Measurements from ENCODE around the gene SGPP2. TPM values are rescaled to one million over a fixed set of nuclear protein-coding genes. Genes with fewer than 3 reads are reported as not detected.

SGPP2 gene
- polyA plus RNA-seq, 3 donors, result not detected

- H3K4me2 ChIP-seq (replicated peaks; ENCODE audit: extremely low read depth, low read length, poor library complexity, severe bottlenecking), result no peak overlapping the region
- Mint-ChIP-seq H3K4me1 (peaks cover 18% of the 10 kb centered on the region), H3K27me3 (ENCODE audit: low read depth in 3 of 3) (no peaks in the 10 kb centered on the region), H3K36me3 (peaks cover 31 to 39% of the 10 kb centered on the region in 2 donors), H3K27ac (peak overlapping the region in 1 of 7 donors; percentile 2), H3K4me3 (no peak overlapping the region), H3K9me3 (no peaks in the 10 kb centered on the region)
- peaks cover 3% of the 10 kb centered on the region for H3K79me2 ChIP-seq (ENCODE audit: insufficient read depth, low read length)
- H4K20me1 ChIP-seq (ENCODE audit: insufficient read depth, low read length), result no peaks in the 10 kb centered on the region
- H3K27ac ChIP-seq (ENCODE audit: low read depth in 1 of 2, low read length in 2 of 2), result no peak overlapping the region
- H3K36me3 ChIP-seq (replicated peaks in 1 of 2; ENCODE audit: control insufficient read depth in 1 of 2, insufficient read depth in 2 of 2, low read length in 2 of 2), result peaks cover 20 to 60% of the 10 kb centered on the region in 2 donors
- no peak overlapping the region for H3K9ac ChIP-seq (ENCODE audit: insufficient read depth, low read length, poor library complexity, severe bottlenecking)
- no peak overlapping the region for H2AFZ ChIP-seq (ENCODE audit: insufficient read depth, low read depth, low read length, poor library complexity, severe bottlenecking)
- no peak for TF ChIP-seq CTCF (IDR thresholded peaks at IDR 0.05)
- no CpG with 5 or more reads among the region's 4 CpGs for WGBS (ENCODE audit: insufficient coverage)
- peaks cover 4 to 11% of the 10 kb centered on the region in 2 donors for H3K4me1 ChIP-seq (ENCODE audit: control insufficient read depth in 1 of 2, insufficient read depth in 2 of 2, low read length in 2 of 2)
- no peak for DNase-seq
- no peaks in the 10 kb centered on the region for H3K9me3 ChIP-seq (replicated peaks in 1 of 2; ENCODE audit: control insufficient read depth in 1 of 2, insufficient read depth in 1 of 2, low read length in 2 of 2)
- intact Hi-C loops (cut with micrococcal nuclease), result no loop called here
- no peak overlapping the region for H3K4me3 ChIP-seq (replicated peaks in 1 of 3; ENCODE audit: low read depth in 2 of 3, low read length in 3 of 3)
- no peaks in the 10 kb centered on the region for H3K27me3 ChIP-seq (ENCODE audit: control insufficient read depth in 2 of 2, insufficient read depth in 2 of 2, low read length in 2 of 2)
Observed at GRCh38 chr2:222608081-222608480, 183.7 kb downstream of the SGPP2 start.

GRCh38 chr2:222609381-222609780 is 185.0 kb downstream of the SGPP2 start:
- H3K9ac ChIP-seq (ENCODE audit: insufficient read depth, low read length, poor library complexity, severe bottlenecking), result no peak overlapping the region
- H4K20me1 ChIP-seq (ENCODE audit: insufficient read depth, low read length), result no peaks in the 10 kb centered on the region
- no peak overlapping the region for H3K4me2 ChIP-seq (replicated peaks; ENCODE audit: extremely low read depth, low read length, poor library complexity, severe bottlenecking)
- H3K9me3 ChIP-seq (replicated peaks in 1 of 2; ENCODE audit: control insufficient read depth in 1 of 2, insufficient read depth in 1 of 2, low read length in 2 of 2), result no peaks in the 10 kb centered on the region
- H3K27ac ChIP-seq (ENCODE audit: low read depth in 1 of 2, low read length in 2 of 2), result no peak overlapping the region
- Mint-ChIP-seq H3K9me3 (no peaks in the 10 kb centered on the region), H3K4me1 (peaks cover 18% of the 10 kb centered on the region), H3K27ac (no peak overlapping the region), H3K4me3 (no peak overlapping the region), H3K36me3 (peaks cover 30 to 37% of the 10 kb centered on the region in 2 donors), H3K27me3 (ENCODE audit: low read depth in 3 of 3) (no peaks in the 10 kb centered on the region)
- TF ChIP-seq CTCF (IDR thresholded peaks at IDR 0.05), result no peak
- no peaks in the 10 kb centered on the region for H3K27me3 ChIP-seq (ENCODE audit: control insufficient read depth in 2 of 2, insufficient read depth in 2 of 2, low read length in 2 of 2)
- H3K79me2 ChIP-seq (ENCODE audit: insufficient read depth, low read length), result peaks cover 3% of the 10 kb centered on the region
- peaks cover 4 to 11% of the 10 kb centered on the region in 2 donors for H3K4me1 ChIP-seq (ENCODE audit: control insufficient read depth in 1 of 2, insufficient read depth in 2 of 2, low read length in 2 of 2)
- WGBS (ENCODE audit: insufficient coverage), result 97% methylated on average over 3 of the region's 3 CpGs
- peaks cover 25 to 68% of the 10 kb centered on the region in 2 donors for H3K36me3 ChIP-seq (replicated peaks in 1 of 2; ENCODE audit: control insufficient read depth in 1 of 2, insufficient read depth in 2 of 2, low read length in 2 of 2)
- H3K4me3 ChIP-seq (replicated peaks in 1 of 3; ENCODE audit: low read depth in 2 of 3, low read length in 3 of 3), result no peak overlapping the region
- DNase-seq, result no peak
- intact Hi-C loops (cut with micrococcal nuclease), result no loop called here
- H2AFZ ChIP-seq (ENCODE audit: insufficient read depth, low read depth, low read length, poor library complexity, severe bottlenecking), result no peak overlapping the region

Small RNA genes within 50 kb of the gene (small RNA-seq; reads per million reads assigned to genes)
- gene RF00019 (ENCODE audit: insufficient read length, low read depth) (not detected), gene RNU6-619P (ENCODE audit: insufficient read length, low read depth) (not detected)

Other genes starting within 250 kb of the SGPP2 start
- not detected for gene PAX3, start 125.5 kb upstream of the SGPP2 start, polyA plus RNA-seq
- gene FARSB, start 231.5 kb downstream of the SGPP2 start, polyA plus RNA-seq, result 10 to 100 TPM in 1 of 3 donors, 1 to 10 TPM in 2; 5.8 to 10.9 (median 8.4) TPM
- gene MOGAT1, start 247.1 kb downstream of the SGPP2 start, polyA plus RNA-seq, result under 1 TPM in 1 of 3 donors, not detected in 2; 0.11 TPM